ENCODE data around the gene RMRP.
"Not testable (repeated sequence)": the region's sequence is repeated elsewhere in the genome, so short reads cannot be mapped to it uniquely, and the experiment has no call there.

Gene RMRP

GRCh38 chr9:35641478-35641877, 16.3 kb downstream of the RMRP start:
- not testable (repeated sequence) for DNase-seq (ENCODE audit: low read depth)

DNA sequence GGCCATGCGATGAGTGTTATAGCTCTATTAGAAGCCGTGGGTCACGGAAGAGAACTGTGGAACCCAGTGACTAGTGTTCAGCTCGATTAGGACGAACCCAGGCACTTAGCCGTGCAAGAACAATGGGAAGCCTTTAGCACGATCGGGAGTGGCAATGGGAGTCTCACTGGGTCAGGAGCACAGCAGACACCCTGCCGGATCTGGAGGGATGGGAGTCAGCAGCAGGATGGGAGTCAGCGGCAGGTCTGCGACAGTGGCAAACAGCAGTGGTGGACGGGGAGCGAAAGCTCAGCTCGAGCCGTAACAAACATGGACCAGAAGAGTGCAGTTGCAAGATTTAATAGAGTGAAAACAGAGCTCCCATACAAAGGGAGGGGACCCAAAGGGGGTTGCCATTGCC, 17.4 kb downstream of the RMRP start:
- not testable (repeated sequence) for DNase-seq (ENCODE audit: low read depth)

DNA sequence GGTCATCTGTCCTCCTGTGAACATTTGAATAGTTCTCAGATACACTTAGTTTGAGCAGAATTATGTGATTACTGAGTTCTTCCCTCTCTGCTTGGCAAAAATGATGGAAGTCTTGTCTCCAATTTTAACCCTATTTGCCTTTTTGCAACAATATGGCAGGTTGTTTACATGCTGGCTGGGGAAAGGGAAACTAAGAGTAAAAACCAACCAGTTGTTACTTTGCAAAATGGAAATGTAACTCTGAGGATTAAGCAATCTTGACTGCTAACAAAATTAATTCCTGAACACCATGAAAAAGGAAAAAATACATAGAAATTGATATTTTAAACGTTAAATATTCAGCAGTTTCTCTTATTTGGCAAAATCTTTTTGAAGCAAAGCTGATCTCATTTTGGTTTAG, 18.2 kb downstream of the RMRP start:
- no peak for DNase-seq (ENCODE audit: low read depth)

DNA sequence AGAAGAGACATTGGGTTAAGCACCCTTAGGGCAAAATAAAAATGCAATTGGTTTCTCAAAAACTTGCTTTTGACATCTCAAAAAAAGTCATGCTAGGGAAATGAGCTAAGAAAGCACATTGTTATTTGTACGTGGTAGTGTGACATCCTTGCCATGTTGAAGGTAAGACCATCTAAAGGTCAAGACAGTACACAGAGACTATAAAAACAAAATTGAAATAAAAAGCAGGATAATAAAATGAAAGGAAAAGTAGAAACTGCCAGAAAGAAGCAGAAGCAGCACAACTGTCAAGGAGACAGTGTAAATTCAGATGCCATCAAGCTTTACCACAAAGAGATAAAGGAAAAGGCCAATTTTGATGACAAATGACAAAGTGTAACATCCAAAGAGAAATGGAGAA, 18.6 kb downstream of the RMRP start:
- DNase-seq (ENCODE audit: low read depth) = not testable (repeated sequence)

DNA sequence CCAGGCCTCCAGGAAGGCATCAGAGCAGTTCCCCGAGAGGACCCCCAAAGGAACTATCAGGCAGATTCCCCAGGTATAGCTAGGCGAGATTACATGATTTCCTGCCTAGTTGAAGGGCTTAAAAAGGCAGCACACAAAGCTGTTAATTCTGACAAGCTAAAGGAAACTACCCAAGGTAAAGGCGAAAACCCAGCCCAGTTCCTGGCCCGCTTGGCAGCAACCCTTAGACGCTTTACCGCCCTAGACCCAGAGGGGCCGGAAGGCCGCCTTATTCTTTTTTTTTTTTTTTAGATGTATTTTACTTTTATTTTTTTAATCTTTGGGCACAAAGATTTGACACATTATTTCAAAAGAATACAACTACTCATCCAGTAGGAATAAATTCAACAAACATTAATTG, 19.1 kb downstream of the RMRP start:
- DNase-seq (ENCODE audit: low read depth) = not testable (repeated sequence)

- not testable (repeated sequence) for DNase-seq (ENCODE audit: low read depth)
Measured at GRCh38 chr9:35637427-35637955, 20.3 kb downstream of the RMRP start.

DNA sequence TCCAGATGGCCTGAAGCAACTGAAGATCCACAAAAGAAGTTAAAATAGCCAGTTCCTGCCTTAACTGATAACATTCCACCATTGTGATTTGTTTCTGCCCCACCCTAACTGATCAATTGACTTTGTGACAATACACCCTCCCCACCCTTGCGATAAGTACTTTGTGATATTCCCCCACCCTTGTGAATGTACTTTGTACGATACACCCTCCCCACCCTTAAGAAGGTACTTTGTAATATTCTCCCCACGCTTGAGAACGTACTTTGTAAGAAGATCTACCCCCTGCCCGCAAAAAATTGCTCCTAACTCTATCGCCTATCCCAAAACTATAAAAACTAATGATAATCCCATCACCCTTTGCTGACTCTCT, 21.0 kb downstream of the RMRP start:
- DNase-seq (ENCODE audit: low read depth) = not testable (repeated sequence)

GRCh38 chr9:35636135-35636876, 21.5 kb downstream of the RMRP start:
- no peak for DNase-seq (ENCODE audit: low read depth)

GRCh38 chr9:35635730-35636129, 22.1 kb downstream of the RMRP start:
- no peak for DNase-seq (ENCODE audit: low read depth)

DNA sequence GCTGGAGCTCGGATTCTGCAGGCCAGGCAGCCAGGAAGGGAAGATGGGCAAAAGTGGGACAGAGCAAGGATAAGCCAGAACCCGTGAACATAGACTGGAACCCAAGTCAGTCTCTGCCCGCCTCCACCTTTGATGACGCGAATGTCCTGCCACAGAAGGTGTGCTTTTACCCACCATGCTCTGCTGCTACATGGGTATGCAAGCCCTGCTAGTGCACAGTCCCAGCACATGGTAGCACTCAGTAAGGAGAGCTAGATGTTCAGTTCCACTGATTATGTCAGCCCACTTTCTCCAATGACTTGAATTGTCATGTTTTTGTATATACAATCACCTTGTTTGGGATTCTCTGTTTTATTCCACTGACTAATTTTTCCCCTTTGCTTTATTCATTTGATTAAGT, 28.2 kb downstream of the RMRP start:
- no peak for DNase-seq (ENCODE audit: low read depth)

DNA sequence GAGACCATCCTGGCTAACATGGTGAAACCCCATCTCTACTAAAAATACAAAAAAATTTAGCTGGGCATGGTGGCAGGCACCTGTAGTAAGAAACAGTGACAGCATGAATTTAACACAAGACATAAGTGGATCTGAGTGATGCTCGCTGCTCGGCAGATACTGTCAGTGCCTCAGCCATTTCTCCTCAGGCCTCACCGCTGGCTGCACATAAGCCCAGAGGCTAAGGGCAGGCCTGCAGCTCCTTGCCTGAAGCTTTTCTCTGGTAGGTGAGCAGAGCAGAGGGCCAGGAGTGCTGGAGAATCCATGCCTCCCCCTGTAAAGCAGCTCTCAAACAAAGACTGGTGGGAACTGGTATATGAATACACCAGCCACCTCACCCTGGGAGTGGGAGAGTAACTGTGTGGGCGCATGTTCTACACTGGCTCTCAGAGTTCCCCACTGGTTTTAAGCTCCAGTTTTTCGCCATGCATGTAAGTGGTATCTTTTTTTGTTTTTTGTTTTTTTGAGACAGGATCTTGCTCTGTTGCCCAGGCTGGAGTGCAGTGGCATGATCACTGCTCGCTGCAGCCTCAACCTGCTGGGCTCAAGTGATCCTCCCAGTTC, 29.3 kb downstream of the RMRP start:
- no peak for DNase-seq (ENCODE audit: low read depth)

- DNase-seq (ENCODE audit: low read depth) = no peak
Measured at GRCh38 chr9:35627575-35627974, 30.2 kb downstream of the RMRP start.

DNA sequence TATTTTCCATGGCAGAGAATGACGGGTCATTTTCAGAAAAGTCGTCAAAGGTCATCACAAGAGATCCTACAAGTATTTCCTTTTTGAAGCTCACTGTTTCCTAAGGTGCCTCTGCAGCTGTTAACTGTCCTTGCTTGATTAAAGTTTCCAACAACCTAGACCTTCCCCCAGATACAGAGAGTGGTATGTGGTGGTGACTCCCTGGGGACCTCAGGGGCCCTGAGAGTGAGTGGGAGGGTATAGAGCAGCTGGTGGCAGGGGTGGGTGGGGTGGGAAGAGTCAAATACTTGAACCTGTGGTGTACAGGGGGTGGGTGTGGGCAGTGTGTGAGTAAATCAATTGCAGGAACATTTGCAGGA, 38.0 kb downstream of the RMRP start:
- no peak for DNase-seq (ENCODE audit: low read depth)

- DNase-seq (ENCODE audit: low read depth) = peak; percentile 28
Measured at GRCh38 chr9:35618854-35619799, 38.7 kb downstream of the RMRP start.

- DNase-seq (ENCODE audit: low read depth) = no peak
Measured at GRCh38 chr9:35618325-35618727, 39.5 kb downstream of the RMRP start, which contains the start of gene CD72. TSS of gene CD72 (minus strand) at chr9:35618413. CDS start at chr9:35618303, 110 bp downstream.

DNA sequence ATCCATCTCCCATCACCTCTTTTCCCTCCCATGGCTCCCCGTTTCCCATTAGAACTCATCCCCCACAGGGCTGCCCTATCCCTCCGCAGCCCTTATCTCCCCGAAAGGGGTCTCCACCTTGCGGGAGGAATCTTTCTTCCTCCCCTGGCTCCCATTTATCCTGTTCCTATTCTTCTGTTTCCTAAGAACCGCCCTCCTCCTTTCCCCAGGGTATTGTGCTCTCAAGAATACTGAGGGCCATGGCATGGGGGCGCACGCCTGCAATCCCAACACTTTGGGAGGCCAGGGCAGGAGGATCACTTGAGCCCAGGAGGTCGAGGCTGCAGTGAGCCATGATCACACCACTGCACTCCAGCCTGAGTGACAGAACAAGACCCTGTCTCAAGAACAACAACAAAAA, 40.3 kb downstream of the RMRP start:
- no peak for DNase-seq (ENCODE audit: low read depth)

GRCh38 chr9:35616681-35617459, 40.9 kb downstream of the RMRP start:
- DNase-seq (ENCODE audit: low read depth) = peak; percentile 57

- DNase-seq (ENCODE audit: low read depth) = no peak
Measured at GRCh38 chr9:35615981-35616680, 41.7 kb downstream of the RMRP start.

- no peak for DNase-seq (ENCODE audit: low read depth)
Measured at GRCh38 chr9:35612843-35613242, 45.0 kb downstream of the RMRP start.

DNA sequence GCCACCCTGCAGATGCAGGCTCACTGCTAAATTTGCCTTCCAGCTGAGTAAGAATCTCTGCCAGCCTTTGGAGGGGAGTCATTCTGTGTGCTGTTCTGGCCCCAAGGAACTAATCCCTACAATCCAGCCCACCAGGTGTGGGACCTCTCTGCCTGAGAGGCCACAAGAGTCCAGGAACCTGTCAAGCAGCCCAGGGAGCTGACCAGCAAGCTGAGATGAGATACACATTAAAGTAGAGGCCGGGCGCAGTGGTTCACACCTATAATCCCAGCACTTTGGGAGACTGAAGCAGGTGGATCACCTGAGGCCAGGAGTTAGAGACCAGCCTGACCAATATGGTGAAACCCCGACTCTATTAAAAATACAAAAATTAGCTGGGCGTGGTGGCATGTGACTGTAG, 45.8 kb downstream of the RMRP start:
- not testable (repeated sequence) for DNase-seq (ENCODE audit: low read depth)

DNA sequence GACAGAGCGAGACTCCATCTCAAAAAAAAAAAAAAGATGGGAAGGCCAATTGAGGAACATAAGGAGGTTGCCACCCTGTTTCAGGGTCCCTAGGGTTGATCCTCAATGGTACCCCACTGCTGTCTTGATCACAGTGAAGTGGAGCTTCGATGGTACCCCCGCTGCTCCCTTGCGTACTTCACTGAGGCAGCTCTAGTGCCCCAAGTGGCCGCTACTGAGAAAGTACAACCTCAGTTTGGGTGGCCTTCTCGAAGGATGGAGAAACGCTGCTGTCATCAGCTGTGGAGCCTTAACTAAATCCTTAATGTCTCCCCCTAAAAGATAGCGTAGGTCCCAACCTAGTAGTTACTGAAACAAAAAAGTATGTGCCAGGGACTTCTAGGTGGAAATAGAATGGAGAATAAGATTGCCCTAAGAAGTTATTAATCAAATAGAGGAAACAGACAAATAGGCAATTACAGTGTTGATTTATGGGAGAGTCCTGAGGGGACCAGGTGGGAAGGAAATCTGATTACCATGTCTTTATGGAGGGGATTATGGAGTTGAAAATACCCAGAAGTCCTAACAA, 46.5 kb downstream of the RMRP start:
- DNase-seq (ENCODE audit: low read depth) = peak; percentile 37

All from activated gamma-delta T cell treated with anti-CD3 and anti-CD28 coated beads, Interleukin-2, amount 50 U/mL, for 16 hours (primary cell).